Endothelial cell (in vitro differentiated cells): ENCODE measurements around the gene MCCC2. TPM values are rescaled to one million over a fixed set of nuclear protein-coding genes. Genes with fewer than 3 reads are reported as not detected.
"Not testable (repeated sequence)": the region's sequence is repeated elsewhere in the genome, so short reads cannot be mapped to it uniquely, and the experiment has no call there.

Source experiments
- DNase-seq: peaks from one replicate; pipeline ENCODE4 v3.0.0; 2021; ENCODE audit warnings: low spot score
- H3K27ac Mint-ChIP-seq: one replicate; pipeline ENCODE4 v1.8.0; 2021; ENCODE audit warnings: mixed read lengths, inconsistent platforms; ENCODE audit not compliant: unreplicated experiment
- H3K27me3 Mint-ChIP-seq: one replicate; pipeline ENCODE4 v1.8.0; 2021; ENCODE audit warnings: mild to moderate bottlenecking, moderate library complexity, mixed read lengths, inconsistent platforms; ENCODE audit not compliant: unreplicated experiment
- H3K36me3 Mint-ChIP-seq: one replicate; pipeline ENCODE4 v1.8.0; 2021; ENCODE audit warnings: mild to moderate bottlenecking, low read depth, mixed read lengths, inconsistent platforms; ENCODE audit not compliant: unreplicated experiment
- H3K4me1 Mint-ChIP-seq: one replicate; pipeline ENCODE4 v1.8.0; 2021; ENCODE audit warnings: mild to moderate bottlenecking, mixed read lengths, inconsistent platforms; ENCODE audit not compliant: unreplicated experiment
- H3K4me3 Mint-ChIP-seq: one replicate; pipeline ENCODE4 v1.8.0; 2021; ENCODE audit warnings: mild to moderate bottlenecking, mixed read lengths, inconsistent platforms; ENCODE audit not compliant: unreplicated experiment
- H3K9me3 Mint-ChIP-seq: one replicate; pipeline ENCODE4 v1.8.0; 2021; ENCODE audit warnings: mixed read lengths, inconsistent platforms; ENCODE audit not compliant: unreplicated experiment
- total RNA-seq: library from RNA; stranded (reverse); fragmentation: NEBNext Ultra II Directional; extraction: Animal tissue kit (Norgen Biotek cat#: 25700); gene quantifications from one replicate; pipeline ENCODE4 v1.2.1, GENCODE V29; 2021; ENCODE audit not compliant: unreplicated experiment
- TF ChIP-seq, protein P1 (sequence below): fragments of 200-600 bp; sonication (generic); IDR thresholded peaks from one replicate; pipeline ENCODE4 v1.5.0; 2021; ENCODE audit warnings: antibody characterized with exemption; ENCODE audit not compliant: unreplicated experiment

The MCCC2 gene
- total RNA-seq, 1 donor from 2014 or later, result 38.3 TPM

DNA sequence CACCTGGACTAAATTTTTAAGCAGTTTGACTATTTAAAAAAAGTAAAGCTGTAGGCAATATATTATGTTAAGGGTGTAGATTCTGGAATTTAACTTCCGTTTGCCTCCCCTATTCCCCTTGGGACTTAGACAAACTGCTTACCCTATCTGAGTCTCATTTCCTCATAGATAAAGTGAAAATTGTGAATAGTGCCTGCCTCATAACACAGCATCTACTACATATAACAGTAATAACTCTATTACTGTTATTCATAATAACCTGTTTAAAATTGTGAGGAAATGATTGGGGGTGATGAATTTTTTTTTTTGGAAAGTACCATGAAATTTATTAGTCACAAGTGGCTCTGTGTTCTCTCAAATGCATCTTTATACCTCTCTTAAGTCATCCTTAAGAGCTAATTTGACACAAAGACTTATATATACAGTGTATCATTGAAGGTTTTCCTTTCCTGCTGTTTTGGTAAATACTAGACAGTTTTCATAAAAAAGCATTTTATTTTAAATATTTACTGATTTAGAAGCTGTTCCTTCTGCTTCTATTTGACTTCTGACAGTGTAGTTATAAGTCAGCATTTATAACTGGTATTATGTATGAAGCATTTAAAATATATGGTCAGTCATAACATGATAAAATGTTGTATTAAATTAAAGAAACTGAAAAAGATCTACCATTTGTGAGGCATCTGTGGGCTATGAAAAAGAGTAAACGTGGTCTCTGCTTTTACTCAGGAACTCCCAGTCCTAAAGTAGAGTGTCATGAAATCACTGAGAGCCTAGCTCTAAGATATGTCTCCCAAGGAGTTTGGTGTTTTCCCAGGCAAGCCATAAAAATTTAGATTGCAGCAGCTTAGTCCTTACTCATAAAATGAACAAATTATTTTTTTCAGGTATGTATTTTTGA is 46.4 kb downstream of the MCCC2 start:
- TF ChIP-seq, protein P1, sequence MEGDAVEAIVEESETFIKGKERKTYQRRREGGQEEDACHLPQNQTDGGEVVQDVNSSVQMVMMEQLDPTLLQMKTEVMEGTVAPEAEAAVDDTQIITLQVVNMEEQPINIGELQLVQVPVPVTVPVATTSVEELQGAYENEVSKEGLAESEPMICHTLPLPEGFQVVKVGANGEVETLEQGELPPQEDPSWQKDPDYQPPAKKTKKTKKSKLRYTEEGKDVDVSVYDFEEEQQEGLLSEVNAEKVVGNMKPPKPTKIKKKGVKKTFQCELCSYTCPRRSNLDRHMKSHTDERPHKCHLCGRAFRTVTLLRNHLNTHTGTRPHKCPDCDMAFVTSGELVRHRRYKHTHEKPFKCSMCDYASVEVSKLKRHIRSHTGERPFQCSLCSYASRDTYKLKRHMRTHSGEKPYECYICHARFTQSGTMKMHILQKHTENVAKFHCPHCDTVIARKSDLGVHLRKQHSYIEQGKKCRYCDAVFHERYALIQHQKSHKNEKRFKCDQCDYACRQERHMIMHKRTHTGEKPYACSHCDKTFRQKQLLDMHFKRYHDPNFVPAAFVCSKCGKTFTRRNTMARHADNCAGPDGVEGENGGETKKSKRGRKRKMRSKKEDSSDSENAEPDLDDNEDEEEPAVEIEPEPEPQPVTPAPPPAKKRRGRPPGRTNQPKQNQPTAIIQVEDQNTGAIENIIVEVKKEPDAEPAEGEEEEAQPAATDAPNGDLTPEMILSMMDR, result no peak
- DNase-seq, result no peak
- Mint-ChIP-seq H3K4me1 (no peaks in the 10 kb centered on the region), H3K9me3 (no peaks in the 10 kb centered on the region), H3K27me3 (no peaks in the 10 kb centered on the region), H3K27ac (no peak overlapping the region), H3K4me3 (no peak overlapping the region), H3K36me3 (peaks cover 23% of the 10 kb centered on the region)

DNA sequence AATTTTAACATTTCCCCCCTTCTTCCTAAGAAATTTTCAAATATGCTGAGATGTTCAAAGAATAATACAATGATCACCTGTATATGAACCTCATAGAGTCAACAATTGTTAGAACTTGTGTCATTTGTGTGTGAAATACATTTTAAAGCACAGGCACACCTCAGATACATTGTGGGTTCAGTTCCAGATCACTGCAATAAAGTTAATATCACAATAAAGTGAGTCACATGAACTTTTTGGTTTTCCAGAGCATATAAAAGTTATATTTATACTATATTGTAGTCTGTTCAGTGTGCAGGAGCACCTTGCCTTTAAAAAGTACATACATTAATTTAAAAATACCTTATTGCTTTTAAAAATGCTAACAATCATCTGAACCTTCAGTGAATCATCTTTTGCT is 50.0 kb downstream of the MCCC2 start:
- Mint-ChIP-seq H3K9me3 (no peaks in the 10 kb centered on the region), H3K27me3 (no peaks in the 10 kb centered on the region), H3K4me3 (no peak overlapping the region), H3K36me3 (peaks cover 30% of the 10 kb centered on the region), H3K27ac (no peak overlapping the region), H3K4me1 (no peaks in the 10 kb centered on the region)
- DNase-seq, result no peak
- TF ChIP-seq, protein P1, result no peak

DNA sequence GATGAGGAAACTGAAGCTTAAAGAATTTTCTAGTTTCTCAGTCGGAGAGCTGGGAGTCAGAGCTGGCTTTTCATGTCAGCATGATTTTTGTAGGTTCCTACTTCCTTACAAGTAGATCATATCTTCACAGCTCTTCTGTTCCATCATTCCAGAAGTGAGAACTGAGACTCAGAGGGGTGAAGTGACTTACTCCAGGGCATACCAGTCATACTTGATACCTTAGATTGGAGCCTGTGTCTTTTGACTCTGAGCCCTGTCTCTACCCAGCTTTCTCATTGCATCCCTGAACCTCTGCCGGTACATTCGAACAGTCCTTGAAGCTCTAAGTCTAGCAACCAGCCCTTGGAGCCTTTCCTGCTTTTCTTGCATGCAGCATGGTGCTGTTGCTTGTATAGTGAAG is 53.3 kb downstream of the MCCC2 start:
- Mint-ChIP-seq H3K27me3 (no peaks in the 10 kb centered on the region), H3K9me3 (no peaks in the 10 kb centered on the region), H3K27ac (no peak overlapping the region), H3K4me1 (no peaks in the 10 kb centered on the region), H3K36me3 (peaks cover 27% of the 10 kb centered on the region), H3K4me3 (no peak overlapping the region)
- TF ChIP-seq, protein P1, result no peak
- DNase-seq, result no peak

DNA sequence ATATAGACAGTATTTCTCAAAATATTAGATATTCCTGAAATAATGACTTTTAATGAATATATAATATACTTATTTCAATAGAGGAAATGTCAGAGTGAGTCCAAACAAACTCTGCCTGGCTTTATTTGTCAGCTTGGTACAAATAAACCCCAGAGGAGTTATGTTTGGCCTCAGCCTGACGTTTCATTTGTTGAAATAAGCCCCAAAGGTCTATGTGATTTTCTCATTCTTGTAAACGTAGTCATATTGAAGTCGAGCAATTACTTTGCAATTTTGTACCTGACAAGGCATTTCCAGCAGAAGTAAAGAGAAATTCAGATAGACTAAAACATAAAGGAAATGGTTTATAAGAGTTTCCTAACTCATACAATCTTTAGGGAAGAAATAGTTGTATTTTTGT is 57.9 kb downstream of the MCCC2 start:
- Mint-ChIP-seq H3K4me1 (no peaks in the 10 kb centered on the region), H3K4me3 (no peak overlapping the region), H3K27me3 (no peaks in the 10 kb centered on the region), H3K9me3 (no peaks in the 10 kb centered on the region), H3K36me3 (peaks cover 21% of the 10 kb centered on the region), H3K27ac (no peak overlapping the region)
- TF ChIP-seq, protein P1, result no peak
- DNase-seq, result no peak

DNA sequence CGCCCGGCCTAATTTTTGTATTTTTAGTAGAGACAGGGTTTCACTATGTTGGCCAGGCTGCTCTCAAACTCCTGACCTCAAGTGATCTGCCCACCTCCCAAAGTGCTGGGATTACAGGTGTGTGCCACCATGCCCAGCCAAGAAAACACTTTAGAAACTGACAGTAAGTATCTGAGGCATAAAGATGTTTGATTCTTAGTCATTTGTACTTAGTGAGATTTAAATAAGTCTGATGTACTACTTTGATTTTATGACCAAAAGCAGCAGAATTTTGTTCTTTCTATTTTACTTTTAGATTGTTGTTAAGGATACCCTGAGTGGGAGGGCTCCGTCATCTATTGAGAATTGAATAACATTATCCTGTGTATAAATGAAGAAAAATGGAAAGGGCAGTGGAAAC is 63.8 kb downstream of the MCCC2 start:
- not testable (repeated sequence) for H3K27me3 Mint-ChIP-seq, H3K4me1 Mint-ChIP-seq, H3K9me3 Mint-ChIP-seq, H3K27ac Mint-ChIP-seq, H3K4me3 Mint-ChIP-seq, DNase-seq
- H3K36me3 Mint-ChIP-seq, result peaks cover 36% of the 10 kb centered on the region
